ENCODE results near the gene LILRA5. TPM values are rescaled to one million over a fixed set of nuclear protein-coding genes. Genes with fewer than 3 reads are reported as not detected.
A peak's percentile ranks its signal among the peaks of the same experiment; 100 is the strongest.
"Not testable (repeated sequence)": the region's sequence is repeated elsewhere in the genome, so short reads cannot be mapped to it uniquely, and the experiment has no call there.

The LILRA5 gene
- total and polyA plus RNA-seq, 10 of the 15 experiments (the other 5 are each of a cell fraction or from before 2014, with no cell fraction given): 0.05 to 1.2 (median 0.36) TPM; not detected in 4

GRCh38 chr19:54322295-54322694 lies 9.3 kb upstream of the LILRA5 start:
- in situ Hi-C loops (cut with MboI); DNase-seq (ENCODE audit: low read depth, low spot score); H3K27ac ChIP-seq (ENCODE audit: control insufficient read depth, insufficient read depth); H3K4me3 ChIP-seq; H3K36me3 ChIP-seq (ENCODE audit: control insufficient read depth in 2 of 2, insufficient read depth in 2 of 2, low read length in 1 of 2); FAIRE-seq; RAD21 ChIA-PET (ENCODE audit: unreplicated experiment); H4K20me1 ChIP-seq (ENCODE audit: control insufficient read depth, insufficient read depth); H3K9ac ChIP-seq (ENCODE audit: control insufficient read depth, insufficient read depth, low read length); H3K27me3 ChIP-seq (replicated peaks in 1 of 2; ENCODE audit: control insufficient read depth in 2 of 2, insufficient read depth in 2 of 2, low read length in 1 of 2); H3K4me2 ChIP-seq (ENCODE audit: control insufficient read depth, insufficient read depth); ATAC-seq; H3K4me1 ChIP-seq (ENCODE audit: control insufficient read depth, insufficient read depth, low read length); H3K79me2 ChIP-seq (ENCODE audit: control insufficient read depth, insufficient read depth, low read length); BruUV-seq (replicated peaks); POLR2A ChIA-PET; H3K9me3 ChIP-seq (replicated peaks; ENCODE audit: control insufficient read depth, insufficient read depth, low read length); H2AFZ ChIP-seq (ENCODE audit: control insufficient read depth, low read depth, low read length); intact Hi-C loops (cut with micrococcal nuclease; ENCODE audit: unreplicated experiment): not testable (repeated sequence)
- WGBS (ENCODE audit: insufficient coverage, insufficient replicate concordance, low lambda C conversion rate, missing lambda C conversion rate): 49% methylated on average over 12 of the region's 13 CpGs
- ChIA-PET CTCF (interaction anchor here (1.5 to 9.9 kb wide), 3 partner anchors 18 to 69 kb away, joined by 4 to 171 read pairs (median 40); no protein-coding TSS in a partner anchor), SMC1A (ENCODE audit: uncharacterized antibody, unreplicated experiment) (interaction anchor here (0.8 to 1.6 kb wide), 4 partner anchors 56 to 151 kb away, joined by 3 to 5 read pairs (median 4); no protein-coding TSS in a partner anchor)

- intact Hi-C loops (cut with micrococcal nuclease; ENCODE audit: unreplicated experiment): no loop called here
- TF ChIP-seq ZNF687 (IDR thresholded peaks at IDR 0.05) (no peak), PAX8 (IDR thresholded peaks at IDR 0.05) (no peak), ZBTB11 (CRISPR knock-in tag; IDR thresholded peaks at IDR 0.05) (no peak), PKNOX1 (IDR thresholded peaks at IDR 0.05) (no peak), PML (IDR thresholded peaks at IDR 0.05; ENCODE audit: low read length) (no peak), CBFB (IDR thresholded peaks at IDR 0.05; ENCODE audit: low read depth) (no peak)
Measured at GRCh38 chr19:54319892-54320670, 7.1 kb upstream of the LILRA5 start.

More at GRCh38 chr19:54319892-54320670, 7.1 kb upstream of the LILRA5 start:
- WGBS (ENCODE audit: insufficient coverage, insufficient replicate concordance, low lambda C conversion rate, missing lambda C conversion rate): 42% methylated on average over 14 of the region's 14 CpGs
- SMC1A ChIA-PET (ENCODE audit: uncharacterized antibody, unreplicated experiment): interaction anchor here (1.7 kb wide), 1 partner anchor 70 kb away, joined by 4 read pairs; no protein-coding TSS in a partner anchor
- CTCF ChIA-PET: interaction anchor here (0.9 to 9.9 kb wide), 3 partner anchors 34 to 71 kb away, joined by 5 to 171 read pairs (median 40); no protein-coding TSS in a partner anchor
- H3K27me3 ChIP-seq (replicated peaks in 1 of 2; ENCODE audit: control insufficient read depth in 2 of 2, insufficient read depth in 2 of 2, low read length in 1 of 2): no peaks in the 10 kb centered on the region
- DNase-seq (ENCODE audit: low read depth, low spot score) (no peak), FAIRE-seq (no peak), ATAC-seq (peak; percentile 29; the same call in 1 of the 3 replicates)
- POLR2A ChIA-PET: no interaction called here
- no peak overlapping the region for H3K4me2 ChIP-seq (ENCODE audit: control insufficient read depth, insufficient read depth)
- in situ Hi-C loops (cut with MboI): no loop called here
- no peak overlapping the region for H3K4me3 ChIP-seq
- no peaks in the 10 kb centered on the region for H3K79me2 ChIP-seq (ENCODE audit: control insufficient read depth, insufficient read depth, low read length)
- no peaks in the 10 kb centered on the region for H3K9me3 ChIP-seq (replicated peaks; ENCODE audit: control insufficient read depth, insufficient read depth, low read length)
- no peaks in the 10 kb centered on the region for H3K36me3 ChIP-seq (ENCODE audit: control insufficient read depth in 2 of 2, insufficient read depth in 2 of 2, low read length in 1 of 2)
- no peaks in the 10 kb centered on the region for H4K20me1 ChIP-seq (ENCODE audit: control insufficient read depth, insufficient read depth)
- H3K9ac ChIP-seq (ENCODE audit: control insufficient read depth, insufficient read depth, low read length): no peak overlapping the region
- no TSS peak for BruUV-seq (replicated peaks)
- no peak overlapping the region for H2AFZ ChIP-seq (ENCODE audit: control insufficient read depth, low read depth, low read length)
- H3K4me1 ChIP-seq (ENCODE audit: control insufficient read depth, insufficient read depth, low read length): no peaks in the 10 kb centered on the region
- RAD21 ChIA-PET (ENCODE audit: unreplicated experiment): interaction anchor here (0.9 kb wide), 1 partner anchor 68 kb away, joined by 3 read pairs; no protein-coding TSS in a partner anchor
- no peak overlapping the region for H3K27ac ChIP-seq (ENCODE audit: control insufficient read depth, insufficient read depth)
